Measurements from ENCODE around the gene DNAI4.
A peak's percentile ranks its signal among the peaks of the same experiment; 100 is the strongest.
"Not testable (repeated sequence)": the region's sequence is repeated elsewhere in the genome, so short reads cannot be mapped to it uniquely, and the experiment has no call there.

Gene DNAI4

GRCh38 chr1:66924756-66925557 is at the start of gene DNAI4, which contains the start of gene MIER1:
Gene DNAI4 (minus strand): TSS chr1:66924856. CDS start chr1:66924831, 25 bp downstream.
Gene MIER1 (plus strand): TSS chr1:66924990. CDS start chr1:66925029, 39 bp downstream.
- peak; percentile 96 to 97 for DNase-seq

GRCh38 chr1:66968574-66968973 is 43.9 kb upstream of the DNAI4 start:
- DNase-seq, result no peak

- not testable (repeated sequence) for DNase-seq
Observed at GRCh38 chr1:66966188-66966873, 41.7 kb upstream of the DNAI4 start.

- no peak for DNase-seq
Observed at GRCh38 chr1:66957938-66958337, 33.3 kb upstream of the DNAI4 start.

- no peak for DNase-seq
Observed at GRCh38 chr1:66954208-66954607, 29.6 kb upstream of the DNAI4 start.

GRCh38 chr1:66951513-66951912 is 26.9 kb upstream of the DNAI4 start:
- no peak for DNase-seq

GRCh38 chr1:66947267-66947666 is 22.6 kb upstream of the DNAI4 start:
- no peak for DNase-seq

- no peak for DNase-seq
Observed at GRCh38 chr1:66945316-66945715, 20.7 kb upstream of the DNAI4 start.

GRCh38 chr1:66944330-66945274 is 19.9 kb upstream of the DNAI4 start:
- DNase-seq, result no peak

GRCh38 chr1:66943361-66943969 is 18.8 kb upstream of the DNAI4 start:
- DNase-seq, result no peak

- DNase-seq, result no peak
Observed at GRCh38 chr1:66940981-66941380, 16.3 kb upstream of the DNAI4 start.

- no peak for DNase-seq
Observed at GRCh38 chr1:66938613-66939012, 14.0 kb upstream of the DNAI4 start.

GRCh38 chr1:66937529-66938234 is 13.0 kb upstream of the DNAI4 start:
- DNase-seq, result no peak

GRCh38 chr1:66933887-66934700 is 9.4 kb upstream of the DNAI4 start:
- no peak for DNase-seq

- no peak for DNase-seq
Observed at GRCh38 chr1:66932291-66932690, 7.6 kb upstream of the DNAI4 start.

GRCh38 chr1:66931590-66931989 is 6.9 kb upstream of the DNAI4 start:
- DNase-seq, result no peak

- DNase-seq, result no peak
Observed at GRCh38 chr1:66930823-66931174, 6.1 kb upstream of the DNAI4 start.

GRCh38 chr1:66929999-66930822 is 5.6 kb upstream of the DNAI4 start:
- peak; percentile 89 to 91 for DNase-seq

GRCh38 chr1:66929691-66929998 is 5.0 kb upstream of the DNAI4 start:
- DNase-seq, result no peak

- DNase-seq, result no peak
Observed at GRCh38 chr1:66929146-66929688, 4.6 kb upstream of the DNAI4 start.

All from SHP77 (cell line).